HG03095 (cell line): Measurements from ENCODE around the gene ZNF426.
"Not testable (repeated sequence)": the region's sequence is repeated elsewhere in the genome, so short reads cannot be mapped to it uniquely, and the experiment has no call there.

Experiments used
- ATAC-seq: cut with Tn5 transposase; IDR thresholded peaks from one replicate; pipeline ENCODE4 v1.9.1; 2021; ENCODE audit warnings: moderate library complexity; ENCODE audit not compliant: unreplicated experiment

ZNF426 gene

GRCh38 chr19:9538183-9539058 lies at the start of gene ZNF426:
Gene ZNF426 (minus strand): TSS chr19:9538645. CDS start chr19:9536232, 2,413 bp downstream.
- ATAC-seq: peak; percentile 63

DNA sequence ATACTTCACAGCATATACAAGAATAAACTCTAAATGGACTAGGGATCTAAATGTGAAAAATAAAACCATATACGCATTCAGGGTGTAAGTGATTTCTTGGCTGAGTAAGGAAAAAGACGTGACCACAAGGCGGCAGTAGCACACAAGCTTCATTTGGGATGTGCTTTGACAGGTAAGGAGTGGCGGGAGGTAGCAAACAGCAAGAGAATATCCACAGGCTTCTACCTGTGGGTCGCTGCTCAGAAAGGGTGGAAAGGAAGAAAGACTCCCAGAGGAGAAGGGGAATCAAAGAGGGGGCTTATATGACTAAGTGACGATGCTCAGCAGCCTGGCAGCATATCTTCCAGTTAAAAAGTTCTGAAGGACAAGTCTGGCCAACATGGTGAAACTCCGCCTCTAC lies 48.3 kb upstream of the ZNF426 start:
- ATAC-seq: no peak

DNA sequence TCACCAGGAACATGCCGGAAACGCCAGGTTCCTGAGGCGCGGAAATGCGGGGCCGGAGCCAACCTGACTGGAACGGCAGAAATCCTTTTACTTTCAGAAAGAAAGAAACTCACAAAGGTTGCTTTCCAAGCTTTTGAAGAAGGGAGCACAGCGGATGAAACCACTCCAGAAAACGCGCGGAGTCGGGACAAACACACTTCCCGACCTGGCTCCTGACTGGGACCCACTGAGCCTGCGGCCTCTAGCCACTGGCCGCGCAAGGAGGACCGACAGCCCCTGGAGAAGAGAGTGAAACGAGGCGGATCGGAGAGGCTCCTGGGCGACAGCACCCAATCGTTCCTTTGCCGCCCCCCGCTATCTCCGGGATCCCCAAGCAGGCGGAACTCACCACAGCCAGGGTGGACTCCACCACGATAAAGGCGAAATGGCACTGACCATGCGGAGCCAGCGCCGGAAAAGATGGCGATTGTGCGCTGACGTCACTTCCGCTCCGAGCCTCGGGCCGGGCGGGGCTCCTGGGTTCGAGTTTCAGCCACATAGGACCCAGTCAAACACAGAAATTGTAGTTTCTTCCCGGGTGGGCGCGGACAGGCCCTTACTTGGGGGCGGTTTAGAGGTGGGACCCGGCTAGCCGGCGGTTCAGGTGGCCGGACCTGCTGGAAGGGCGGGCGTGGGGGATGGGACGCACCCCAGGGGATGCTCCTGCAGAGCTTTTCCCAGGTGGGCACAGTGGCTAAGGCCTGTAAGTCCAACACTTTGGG lies 45.8 kb upstream of the ZNF426 start, which contains the start of gene ZNF121:
Gene ZNF121 (minus strand): TSS at position 432 of the 761 bp plus-strand sequence. CDS start 16,407 bp downstream, outside the sequence.
- peak; percentile 68 for ATAC-seq

- not testable (repeated sequence) for ATAC-seq
Measured at GRCh38 chr19:9582081-9582725, 43.8 kb upstream of the ZNF426 start.

DNA sequence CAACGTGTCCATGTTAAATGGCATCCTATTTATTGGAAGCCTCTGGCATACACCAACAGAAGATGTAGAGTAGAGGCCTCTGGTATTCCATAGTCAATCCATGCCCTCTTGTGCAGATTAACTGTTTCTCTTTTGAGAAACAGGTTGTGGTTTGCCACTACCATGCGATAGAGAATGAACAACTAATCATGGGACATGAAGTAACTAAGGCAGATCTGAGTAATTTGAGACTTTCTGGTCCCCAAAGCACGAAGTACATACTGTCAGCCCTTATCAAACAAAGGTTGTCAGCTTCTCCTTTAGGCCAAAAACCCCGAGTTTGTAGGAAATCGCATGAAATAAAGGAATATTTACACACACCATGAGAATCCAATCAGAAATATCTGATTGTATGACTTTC lies 42.3 kb upstream of the ZNF426 start:
- no peak for ATAC-seq

- no peak for ATAC-seq
Measured at GRCh38 chr19:9570255-9570654, 31.8 kb upstream of the ZNF426 start.

GRCh38 chr19:9566729-9567128 lies 28.3 kb upstream of the ZNF426 start:
- ATAC-seq: no peak

DNA sequence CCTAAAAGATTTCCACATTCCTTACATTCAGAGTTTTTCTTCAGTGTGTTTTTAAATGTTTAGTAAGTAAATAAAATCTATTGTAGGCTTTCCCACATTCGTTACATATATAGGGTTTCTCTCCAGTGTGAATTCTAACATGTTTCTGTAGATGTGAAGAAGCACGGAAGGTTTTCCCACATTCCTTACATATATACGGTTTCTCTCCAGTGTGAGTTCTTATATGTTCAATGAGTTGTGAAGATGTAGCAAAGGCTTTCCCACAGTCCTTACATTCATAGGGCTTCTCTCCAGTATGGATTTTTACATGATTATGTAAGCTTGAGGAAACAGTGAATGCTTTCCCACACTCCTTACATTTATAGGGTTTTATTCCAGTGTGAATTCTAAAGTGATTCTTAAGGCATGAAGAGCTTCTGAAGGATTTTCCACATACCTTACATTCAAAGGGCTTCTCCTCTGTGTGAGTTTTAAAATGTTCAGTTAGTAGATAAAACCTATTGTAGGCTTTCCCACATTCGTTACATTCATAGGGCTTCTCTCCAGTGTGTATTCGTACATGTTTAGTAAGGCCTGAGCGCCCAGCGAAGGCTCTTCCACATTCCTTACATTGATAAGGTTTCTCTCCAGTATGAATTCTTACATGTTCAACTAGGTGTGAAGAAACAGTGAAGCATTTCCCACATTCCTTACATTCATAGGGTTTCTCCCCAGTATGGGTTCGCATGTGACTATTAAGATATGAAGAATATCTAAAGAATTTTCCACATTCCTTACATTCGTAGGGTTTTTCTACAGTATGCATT lies 27.7 kb upstream of the ZNF426 start:
- ATAC-seq: no peak

DNA sequence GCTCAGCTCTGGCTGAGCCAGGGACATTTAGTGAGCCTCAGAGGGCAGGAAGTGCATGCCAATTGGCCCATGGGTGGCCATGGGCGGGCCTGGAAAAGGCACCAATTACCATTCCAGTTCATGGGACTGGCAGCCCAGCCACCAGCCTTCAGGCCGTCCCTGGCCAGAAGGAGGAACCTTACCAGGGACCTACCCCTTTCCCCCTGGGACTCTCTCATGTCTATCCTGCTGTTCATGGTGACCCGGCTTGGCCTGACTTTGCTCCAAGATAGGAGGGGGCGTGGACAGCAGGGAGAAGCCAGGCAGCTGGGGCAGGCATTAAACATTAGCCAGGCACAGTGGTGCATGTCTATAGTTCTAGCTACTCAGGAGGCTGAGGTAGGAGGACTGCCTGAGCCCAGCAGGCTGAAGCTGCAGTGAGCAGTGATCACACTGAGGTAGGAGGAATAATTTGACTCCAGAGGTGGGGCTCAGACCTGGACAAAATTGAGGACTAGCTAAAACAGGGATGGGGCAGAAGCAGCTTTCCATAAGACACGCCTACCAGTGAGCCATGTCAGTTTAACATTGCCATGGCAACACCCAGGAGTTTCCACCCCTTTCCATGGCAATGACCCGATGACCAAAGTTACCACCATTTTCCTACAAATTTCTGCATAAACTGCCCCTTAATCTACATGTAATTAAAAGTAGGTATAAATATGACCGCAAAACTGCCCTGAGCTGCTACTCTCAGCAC lies 14.3 kb upstream of the ZNF426 start:
- ATAC-seq: no peak

DNA sequence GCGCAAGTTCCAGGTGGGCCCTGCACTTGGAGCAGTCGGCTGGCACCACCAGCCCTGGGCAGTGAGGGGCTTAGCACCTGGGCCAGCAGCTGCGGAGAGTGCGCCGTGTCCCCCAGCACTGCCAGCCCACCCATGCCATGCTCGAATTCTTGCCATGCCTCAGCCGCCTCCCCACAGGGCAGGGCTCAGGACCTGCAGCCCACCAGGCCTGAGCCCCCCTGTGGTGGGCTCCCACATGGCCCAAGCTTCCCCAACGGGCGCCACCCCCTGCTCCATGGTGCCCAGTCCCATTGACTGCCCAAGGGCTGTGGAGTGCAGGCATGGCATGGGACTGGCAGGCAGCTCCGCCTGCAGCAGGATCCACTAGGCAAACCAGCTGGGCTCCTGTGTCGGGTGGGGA lies 9.4 kb upstream of the ZNF426 start:
- ATAC-seq: no peak

GRCh38 chr19:9541281-9541680 lies 2.8 kb upstream of the ZNF426 start:
- not testable (repeated sequence) for ATAC-seq

DNA sequence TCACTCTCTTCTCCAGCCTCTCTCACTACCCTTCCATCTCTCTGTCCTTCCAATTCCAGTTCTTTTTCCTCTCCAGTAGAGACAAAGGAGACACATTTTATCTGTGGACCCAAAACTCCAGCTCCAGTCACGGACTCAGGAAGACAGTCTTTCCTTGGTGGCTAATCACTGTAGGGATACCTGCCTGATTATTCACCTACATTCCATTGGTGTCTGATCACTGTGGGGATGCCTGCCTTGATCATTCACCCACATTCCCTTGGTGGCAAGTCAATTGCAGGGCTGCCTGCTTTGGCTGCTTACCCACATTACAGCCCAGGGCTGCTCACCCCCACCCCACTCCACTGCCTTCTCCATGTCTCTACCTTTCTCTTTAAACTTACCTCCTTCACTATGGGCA lies 1.5 kb upstream of the ZNF426 start:
- ATAC-seq: not testable (repeated sequence)

DNA sequence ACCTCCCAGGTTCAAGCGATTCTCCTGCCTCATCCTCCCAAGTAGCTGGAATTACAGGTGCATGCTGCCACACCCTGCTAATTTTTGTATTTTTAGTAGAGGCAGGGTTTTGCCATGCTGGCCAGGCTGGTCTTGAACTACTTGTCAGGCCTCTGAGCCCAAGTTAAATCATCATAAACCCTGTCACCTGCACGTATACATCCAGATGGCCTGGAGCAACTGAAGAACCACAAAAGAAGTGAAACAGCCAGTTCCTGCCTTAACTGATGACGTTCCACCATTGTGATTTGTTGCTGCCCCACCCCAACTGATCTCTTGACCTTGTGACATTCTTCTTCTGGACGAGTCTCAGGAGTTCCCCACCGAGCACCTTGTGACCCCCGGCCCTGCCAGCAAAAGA lies 756 bp upstream of the ZNF426 start:
- ATAC-seq: not testable (repeated sequence)

DNA sequence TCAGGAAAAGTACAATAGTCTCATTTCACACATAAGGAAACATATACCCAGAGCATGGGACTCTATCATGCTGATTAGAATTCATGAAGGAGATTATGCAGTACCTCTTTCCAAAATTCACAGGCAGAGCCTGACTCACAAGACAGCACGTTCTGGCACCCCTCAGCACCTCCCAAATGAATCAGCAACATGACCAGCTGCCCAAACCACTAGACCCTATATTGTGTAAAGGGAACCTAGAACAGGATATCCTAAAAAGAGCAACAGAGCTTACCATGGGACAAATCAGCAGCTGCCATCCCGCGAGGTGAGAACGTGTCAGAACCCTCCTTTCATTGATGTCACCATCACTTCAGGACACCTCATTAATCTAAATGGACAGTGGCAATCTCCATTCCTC lies 2.5 kb downstream of the ZNF426 start:
- ATAC-seq: no peak

DNA sequence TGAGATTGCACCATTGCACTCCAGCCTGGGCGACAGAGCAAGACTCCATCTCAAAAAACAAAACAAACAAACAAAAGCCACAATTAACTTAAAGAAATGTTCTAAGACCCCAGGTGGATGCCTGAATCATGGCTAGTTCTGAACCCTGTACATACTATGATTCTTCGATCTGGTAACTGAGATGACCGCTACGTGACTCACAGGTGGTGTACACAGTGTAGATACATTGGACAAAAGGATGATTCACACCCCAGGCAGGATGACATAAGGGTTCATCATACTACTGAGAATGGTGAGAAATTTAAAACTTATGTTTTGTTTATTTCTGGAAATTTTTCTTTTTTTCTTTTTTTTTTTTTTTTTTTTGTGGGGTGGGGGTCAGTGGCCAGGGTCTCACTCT lies 6.5 kb downstream of the ZNF426 start:
- no peak for ATAC-seq

- ATAC-seq: no peak
Measured at GRCh38 chr19:9528757-9529336, 9.6 kb downstream of the ZNF426 start.

DNA sequence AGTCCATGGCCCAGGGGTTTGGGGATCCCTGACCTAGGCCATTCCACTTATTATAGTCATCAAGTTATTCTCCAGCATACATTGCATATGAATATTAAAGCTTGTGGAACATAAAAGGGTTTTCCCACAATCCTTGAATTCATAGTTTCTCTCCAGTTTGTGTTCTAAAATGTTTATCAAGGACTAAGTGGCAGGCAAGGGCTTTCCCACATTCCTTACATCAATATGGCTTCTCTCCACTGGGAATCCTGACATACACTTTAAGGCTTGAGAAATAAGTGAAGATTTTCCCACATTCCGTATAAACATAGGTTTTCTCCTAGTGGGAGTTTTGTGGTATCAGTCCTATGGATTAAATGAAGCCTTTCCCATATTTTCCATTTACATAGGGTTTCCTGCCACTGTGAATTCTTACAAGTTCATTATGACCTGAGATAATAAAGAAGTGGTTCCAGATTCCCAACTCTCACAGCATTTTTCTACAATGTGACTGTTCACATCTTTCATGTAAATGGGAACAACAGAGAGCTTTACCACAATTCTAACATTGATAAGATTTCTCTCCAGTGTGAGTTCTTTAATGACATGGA lies 14.5 kb downstream of the ZNF426 start:
- no peak for ATAC-seq

DNA sequence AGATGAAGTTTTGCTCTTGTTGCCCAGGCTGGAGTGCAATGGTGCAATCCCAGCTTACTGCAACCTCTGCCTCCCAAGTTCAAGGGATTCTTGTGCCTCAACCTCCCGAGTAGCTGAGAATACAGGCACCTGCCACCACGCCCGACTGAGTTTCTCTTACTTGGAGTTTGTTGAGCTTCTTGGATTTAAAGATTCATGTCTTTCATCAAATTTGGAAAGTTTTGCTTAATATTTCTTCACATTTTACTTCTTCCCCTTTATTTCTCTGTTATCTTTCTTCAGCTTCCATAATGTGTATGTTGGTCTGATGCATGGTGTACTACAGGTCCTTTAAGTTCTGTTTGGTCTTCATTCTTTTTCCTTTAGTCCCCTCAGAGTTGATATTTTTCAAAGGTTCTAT lies 31.2 kb downstream of the ZNF426 start:
- ATAC-seq: no peak

DNA sequence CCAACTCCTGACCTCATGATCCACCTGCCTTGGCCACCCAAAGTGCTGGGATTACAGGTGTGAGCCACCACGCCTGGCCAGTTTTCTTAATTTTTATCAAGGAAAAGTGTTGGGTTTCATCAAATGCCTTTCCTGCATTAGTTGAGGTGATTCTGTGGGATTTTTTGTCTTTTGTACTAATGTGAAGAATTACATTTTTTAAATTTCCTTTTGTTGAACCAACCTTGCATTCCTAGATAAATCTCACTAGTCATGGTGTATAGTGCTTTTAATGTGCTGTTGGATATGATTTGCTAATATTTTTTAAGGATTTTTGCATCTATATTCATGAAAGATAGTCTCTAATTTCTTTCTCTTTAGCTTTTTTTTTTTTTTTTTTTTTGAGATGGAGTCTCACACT lies 37.6 kb downstream of the ZNF426 start:
- no peak for ATAC-seq
